ENCODE data around the gene LIN37. TPM values are rescaled to one million over a fixed set of nuclear protein-coding genes. Genes with fewer than 3 reads are reported as not detected.

Gene LIN37
- total and polyA plus RNA-seq, 2 of the 13 experiments (the other 11 are each of a cell fraction or from before 2014, with no cell fraction given) = 6.3 to 8.7 TPM

GRCh38 chr19:35748106-35749020 lies at the start of gene LIN37 (continued):
- TF ChIP-seq ZNF724P (CRISPR knock-in tag; IDR thresholded peaks at IDR 0.05; ENCODE audit: borderline replicate concordance) (no peak), THAP11 (CRISPR knock-in tag; IDR thresholded peaks at IDR 0.05) (peak; percentile 99), PRDM15 (CRISPR knock-in tag; IDR thresholded peaks at IDR 0.05) (0 out of 2 replicates have a peak, but pooled peaks have one; percentile 66), ZNF160 (CRISPR knock-in tag; IDR thresholded peaks at IDR 0.05) (no peak), ZFP82 (CRISPR knock-in tag; IDR thresholded peaks at IDR 0.05; ENCODE audit: borderline replicate concordance) (no peak), ZNF619 (CRISPR knock-in tag; IDR thresholded peaks at IDR 0.05) (no peak), BORCS8-MEF2B (CRISPR knock-in tag; IDR thresholded peaks at IDR 0.05) (peak; percentile 74), U2AF1 (optimal IDR thresholded peaks at IDR 0.05; ENCODE audit: low read depth, low read length) (peak; percentile 59), SOX6 (IDR thresholded peaks at IDR 0.05) (no peak), SOX6 (CRISPR knock-in tag; IDR thresholded peaks at IDR 0.05) (peak; percentile 50), GPBP1L1 (CRISPR knock-in tag; IDR thresholded peaks at IDR 0.05) (no peak), HDAC1 (CRISPR knock-in tag; IDR thresholded peaks at IDR 0.05) (peak; percentile 78; the same call in 1 of the 2 replicates), NFIB (CRISPR knock-in tag; IDR thresholded peaks at IDR 0.05; ENCODE audit: borderline replicate concordance) (no peak), ZSCAN21 (CRISPR knock-in tag; IDR thresholded peaks at IDR 0.05; ENCODE audit: borderline replicate concordance) (no peak), ZSCAN20 (CRISPR knock-in tag; IDR thresholded peaks at IDR 0.05; ENCODE audit: borderline replicate concordance) (no peak)
- TF ChIP-seq, protein P1, sequence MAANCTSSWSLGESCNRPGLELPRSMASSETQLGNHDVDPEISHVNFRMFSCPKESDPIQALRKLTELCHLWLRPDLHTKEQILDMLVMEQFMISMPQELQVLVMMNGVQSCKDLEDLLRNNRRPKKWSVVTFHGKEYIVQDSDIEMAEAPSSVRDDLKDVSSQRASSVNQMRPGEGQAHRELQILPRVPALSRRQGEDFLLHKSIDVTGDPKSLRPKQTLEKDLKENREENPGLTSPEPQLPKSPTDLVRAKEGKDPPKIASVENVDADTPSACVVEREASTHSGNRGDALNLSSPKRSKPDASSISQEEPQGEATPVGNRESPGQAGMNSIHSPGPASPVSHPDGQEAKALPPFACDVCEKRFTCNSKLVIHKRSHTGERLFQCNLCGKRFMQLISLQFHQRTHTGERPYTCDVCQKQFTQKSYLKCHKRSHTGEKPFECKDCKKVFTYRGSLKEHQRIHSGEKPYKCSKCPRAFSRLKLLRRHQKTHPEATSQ (CRISPR knock-in tag; IDR thresholded peaks at IDR 0.05; ENCODE audit: borderline replicate concordance) = peak; percentile 63; the same call in 1 of the 2 replicates
- TF ChIP-seq, protein P2, sequence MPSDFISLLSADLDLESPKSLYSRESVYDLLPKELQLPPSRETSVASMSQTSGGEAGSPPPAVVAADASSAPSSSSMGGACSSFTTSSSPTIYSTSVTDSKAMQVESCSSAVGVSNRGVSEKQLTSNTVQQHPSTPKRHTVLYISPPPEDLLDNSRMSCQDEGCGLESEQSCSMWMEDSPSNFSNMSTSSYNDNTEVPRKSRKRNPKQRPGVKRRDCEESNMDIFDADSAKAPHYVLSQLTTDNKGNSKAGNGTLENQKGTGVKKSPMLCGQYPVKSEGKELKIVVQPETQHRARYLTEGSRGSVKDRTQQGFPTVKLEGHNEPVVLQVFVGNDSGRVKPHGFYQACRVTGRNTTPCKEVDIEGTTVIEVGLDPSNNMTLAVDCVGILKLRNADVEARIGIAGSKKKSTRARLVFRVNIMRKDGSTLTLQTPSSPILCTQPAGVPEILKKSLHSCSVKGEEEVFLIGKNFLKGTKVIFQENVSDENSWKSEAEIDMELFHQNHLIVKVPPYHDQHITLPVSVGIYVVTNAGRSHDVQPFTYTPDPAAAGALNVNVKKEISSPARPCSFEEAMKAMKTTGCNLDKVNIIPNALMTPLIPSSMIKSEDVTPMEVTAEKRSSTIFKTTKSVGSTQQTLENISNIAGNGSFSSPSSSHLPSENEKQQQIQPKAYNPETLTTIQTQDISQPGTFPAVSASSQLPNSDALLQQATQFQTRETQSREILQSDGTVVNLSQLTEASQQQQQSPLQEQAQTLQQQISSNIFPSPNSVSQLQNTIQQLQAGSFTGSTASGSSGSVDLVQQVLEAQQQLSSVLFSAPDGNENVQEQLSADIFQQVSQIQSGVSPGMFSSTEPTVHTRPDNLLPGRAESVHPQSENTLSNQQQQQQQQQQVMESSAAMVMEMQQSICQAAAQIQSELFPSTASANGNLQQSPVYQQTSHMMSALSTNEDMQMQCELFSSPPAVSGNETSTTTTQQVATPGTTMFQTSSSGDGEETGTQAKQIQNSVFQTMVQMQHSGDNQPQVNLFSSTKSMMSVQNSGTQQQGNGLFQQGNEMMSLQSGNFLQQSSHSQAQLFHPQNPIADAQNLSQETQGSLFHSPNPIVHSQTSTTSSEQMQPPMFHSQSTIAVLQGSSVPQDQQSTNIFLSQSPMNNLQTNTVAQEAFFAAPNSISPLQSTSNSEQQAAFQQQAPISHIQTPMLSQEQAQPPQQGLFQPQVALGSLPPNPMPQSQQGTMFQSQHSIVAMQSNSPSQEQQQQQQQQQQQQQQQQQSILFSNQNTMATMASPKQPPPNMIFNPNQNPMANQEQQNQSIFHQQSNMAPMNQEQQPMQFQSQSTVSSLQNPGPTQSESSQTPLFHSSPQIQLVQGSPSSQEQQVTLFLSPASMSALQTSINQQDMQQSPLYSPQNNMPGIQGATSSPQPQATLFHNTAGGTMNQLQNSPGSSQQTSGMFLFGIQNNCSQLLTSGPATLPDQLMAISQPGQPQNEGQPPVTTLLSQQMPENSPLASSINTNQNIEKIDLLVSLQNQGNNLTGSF (CRISPR knock-in tag; IDR thresholded peaks at IDR 0.05) = no peak
